OCI-LY1 (cell line): ENCODE measurements around the gene SSR2.

Experiments
- H2AFZ ChIP-seq: fragments of 200-600 bp; sonication (generic), shearing (Covaris generic); 2 replicates; pipeline ENCODE4 v1.6.0; 2014; ENCODE audit warnings: antibody characterized with exemption, mild to moderate bottlenecking, low read length
- H3F3A ChIP-seq: fragments of 200-600 bp; sonication (generic), shearing (Covaris generic); 2 replicates; pipeline ENCODE4 v1.6.0; 2014; ENCODE audit warnings: mild to moderate bottlenecking, antibody characterized with exemption, low read length, moderate library complexity; ENCODE audit not compliant: insufficient read depth
- H3K27ac ChIP-seq: fragments of 200-600 bp; sonication (generic); 2 replicates; pipeline ENCODE4 v1.5.1; 2014; ENCODE audit warnings: low read length, mixed run types, mild to moderate bottlenecking, low read depth; ENCODE audit not compliant: poor library complexity, severe bottlenecking
- H3K27me3 ChIP-seq: fragments of 200-600 bp; sonication (generic); 2 replicates; pipeline ENCODE4 v1.6.0; 2014; ENCODE audit warnings: antibody characterized with exemption, mild to moderate bottlenecking, low read length, moderate library complexity; ENCODE audit not compliant: insufficient read depth
- H3K36me3 ChIP-seq: fragments of 200-600 bp; sonication (generic); 2 replicates; pipeline ENCODE4 v1.6.1; 2014; ENCODE audit warnings: mild to moderate bottlenecking, antibody characterized with exemption, low read length, moderate library complexity, mixed read lengths; ENCODE audit not compliant: insufficient read depth
- H3K4me1 ChIP-seq: fragments of 200-600 bp; sonication (generic); 2 replicates; pipeline ENCODE4 v1.5.1; 2014; ENCODE audit warnings: mild to moderate bottlenecking, low read length, moderate library complexity; ENCODE audit not compliant: insufficient read depth, severe bottlenecking
- H3K4me2 ChIP-seq: fragments of 200-600 bp; sonication (generic), shearing (Covaris generic); 2 replicates; pipeline ENCODE4 v1.6.1; 2014; ENCODE audit warnings: low read length
- H3K4me3 ChIP-seq: fragments of 200-600 bp; sonication (generic); 2 replicates; pipeline ENCODE4 v1.5.1; 2014; ENCODE audit warnings: low read length, low read depth, mild to moderate bottlenecking, mixed read lengths; ENCODE audit not compliant: poor library complexity, severe bottlenecking
- H3K79me2 ChIP-seq: fragments of 200-600 bp; shearing (Covaris generic); 2 replicates; pipeline ENCODE4 v1.6.1; 2016; ENCODE audit warnings: mixed run types, low read length, mixed read lengths; ENCODE audit not compliant: insufficient read depth
- H3K9ac ChIP-seq: fragments of 200-600 bp; sonication (generic), shearing (Covaris generic); 2 replicates; pipeline ENCODE4 v1.6.1; 2014; ENCODE audit warnings: mild to moderate bottlenecking, low read length, mixed read lengths
- H3K9me2 ChIP-seq: fragments of 200-600 bp; sonication (generic), shearing (Covaris generic); 2 replicates; pipeline ENCODE4 v1.6.1; 2014; ENCODE audit warnings: low read depth, mild to moderate bottlenecking, low read length, mixed read lengths
- H3K9me3 ChIP-seq: fragments of 200-600 bp; shearing (Covaris generic); 2 replicates; pipeline ENCODE4 v1.6.1; 2014; ENCODE audit warnings: low read length, mixed read lengths
- H4K20me1 ChIP-seq: fragments of 200-600 bp; sonication (generic), shearing (Covaris generic); 2 replicates; pipeline ENCODE4 v1.6.0; 2016; ENCODE audit warnings: mild to moderate bottlenecking, low read length; ENCODE audit not compliant: insufficient read depth
- CTCF ChIP-seq: fragments of 200-600 bp; sonication (generic), shearing (Covaris generic); IDR thresholded peaks from 2 replicates; pipeline ENCODE4 v1.5.1; 2017; ENCODE audit warnings: mild to moderate bottlenecking, antibody characterized with exemption, low read length, moderate library complexity, mixed read lengths
- EZH2 ChIP-seq: fragments of 200-600 bp; sonication (generic), shearing (Covaris generic); IDR thresholded peaks from 2 replicates; pipeline ENCODE4 v1.8.0; 2017; ENCODE audit warnings: borderline replicate concordance, mixed run types, mild to moderate bottlenecking, antibody characterized with exemption, low read length, moderate library complexity, mixed read lengths

SSR2 gene

DNA sequence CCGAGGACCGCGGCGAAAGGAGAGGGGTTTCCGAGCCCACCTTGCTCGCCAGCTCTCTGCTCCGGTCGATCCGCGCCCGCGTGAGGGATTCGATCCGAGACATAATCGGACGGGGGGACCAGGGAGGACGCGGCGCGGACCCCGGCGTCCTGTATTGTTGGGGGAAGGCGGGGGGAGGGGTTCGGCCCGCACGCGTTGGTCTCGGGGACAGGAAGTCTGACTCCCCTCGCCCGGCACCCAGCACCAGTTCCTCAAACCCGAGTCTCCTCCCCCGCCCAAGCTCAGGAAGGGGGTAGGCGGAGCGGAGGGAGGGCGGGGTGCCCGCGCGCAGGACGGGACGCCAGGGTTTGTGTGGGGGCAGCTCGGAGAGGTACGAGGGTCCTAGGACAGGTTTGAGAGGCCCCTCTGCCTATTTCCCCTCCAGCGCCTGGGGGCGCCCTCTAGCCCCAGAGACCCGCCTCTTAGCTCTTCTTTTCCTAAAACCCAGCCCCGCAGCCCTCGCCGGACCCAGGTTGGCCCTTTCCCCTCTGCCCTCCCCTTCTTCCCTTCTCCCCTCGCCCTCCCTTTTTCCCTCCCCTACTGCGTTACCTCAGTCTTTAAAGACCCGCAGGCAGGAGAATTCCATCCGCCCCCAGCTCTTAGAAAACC is 42.3 kb downstream of the SSR2 start, which contains the start of gene ARHGEF2:
ARHGEF2 (minus strand) TSS at position 223 of the 648 bp plus-strand sequence; CDS start at position 103, 120 bp downstream.
- peak within 1 kb of the TSS; percentile 96 for H3K27ac ChIP-seq
- peak within 1 kb of the TSS; percentile 92 for H3K4me3 ChIP-seq
- no peaks in the 10 kb centered on the region for H3K9me2 ChIP-seq
- H3F3A ChIP-seq = no peaks in the 10 kb centered on the region
- peaks cover 79% of the 10 kb centered on the region for H3K4me1 ChIP-seq
- peak within 1 kb of the TSS; percentile 97 for H3K9ac ChIP-seq
- no peak for TF ChIP-seq EZH2
- peak; percentile 50 for TF ChIP-seq CTCF
- H2AFZ ChIP-seq = no peak within 1 kb of the TSS
- H3K36me3 ChIP-seq = peaks cover 8% of the 10 kb centered on the region; the same call in 1 of the 2 replicates
- peaks cover 47% of the 10 kb centered on the region for H3K79me2 ChIP-seq
- H3K9me3 ChIP-seq = no peaks in the 10 kb centered on the region
- H4K20me1 ChIP-seq = no peaks in the 10 kb centered on the region
- H3K4me2 ChIP-seq = peak within 1 kb of the TSS; percentile 87
- no peaks in the 10 kb centered on the region for H3K27me3 ChIP-seq

GRCh38 chr1:155977690-155978324 is 42.9 kb downstream of the SSR2 start:
- Histone ChIP-seq H3K36me3 (peaks cover 13% of the 10 kb centered on the region; the same call in 1 of the 2 replicates), H3K9me2 (no peaks in the 10 kb centered on the region), H3K4me1 (peaks cover 78% of the 10 kb centered on the region), H3K9me3 (no peaks in the 10 kb centered on the region), H3K4me3 (peak overlapping the region; percentile 92), H3K27me3 (no peaks in the 10 kb centered on the region), H3K9ac (peak overlapping the region; percentile 97), H3K4me2 (peak overlapping the region; percentile 87), H3K79me2 (peaks cover 52% of the 10 kb centered on the region), H4K20me1 (no peaks in the 10 kb centered on the region), H3K27ac (peak overlapping the region; percentile 96), H2AFZ (no peak overlapping the region), H3F3A (no peaks in the 10 kb centered on the region)
- TF ChIP-seq CTCF (no peak), EZH2 (no peak)

DNA sequence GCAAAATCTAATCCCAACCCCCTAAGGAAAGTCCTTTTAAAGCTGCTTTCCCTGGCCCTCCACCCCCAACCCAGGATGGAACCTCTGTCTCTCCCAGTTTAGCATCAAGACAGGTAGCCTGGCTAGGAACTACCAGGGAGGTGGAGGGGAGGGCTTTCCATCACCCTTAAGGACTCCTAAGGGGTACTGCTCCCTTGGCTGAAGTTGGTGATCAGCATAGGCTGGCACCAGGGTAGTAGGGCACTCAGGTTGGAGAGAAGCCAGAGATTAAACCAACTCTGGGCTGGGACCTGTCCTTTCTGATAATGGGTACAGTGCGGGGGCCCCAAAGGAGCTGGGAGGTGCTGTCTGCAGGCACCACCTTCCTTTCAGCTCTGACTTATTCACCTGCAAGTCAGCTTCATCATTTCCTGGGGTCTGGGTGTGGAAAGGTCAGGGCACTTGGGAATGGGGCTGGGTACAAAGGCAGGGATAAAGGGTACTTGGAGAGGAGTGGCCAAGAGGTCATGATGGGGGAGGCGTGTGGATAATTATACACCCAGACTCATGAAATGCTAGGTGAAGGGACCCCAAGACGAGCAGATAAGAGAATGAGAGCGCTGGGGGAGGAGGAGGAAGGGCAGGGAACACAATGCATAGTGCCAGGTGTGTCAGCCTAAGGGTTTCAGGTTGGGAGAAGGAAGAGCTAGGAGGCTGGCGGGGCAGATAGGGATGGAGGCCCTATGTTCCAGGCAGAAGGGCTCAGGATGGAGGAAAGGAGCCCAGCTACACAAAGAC is 43.6 kb downstream of the SSR2 start:
- Histone ChIP-seq H4K20me1 (no peaks in the 10 kb centered on the region), H3K27ac (peak overlapping the region; percentile 96), H3F3A (no peaks in the 10 kb centered on the region), H3K9me3 (no peaks in the 10 kb centered on the region), H3K36me3 (peaks cover 20% of the 10 kb centered on the region; the same call in 1 of the 2 replicates), H3K27me3 (no peaks in the 10 kb centered on the region), H3K79me2 (peaks cover 60% of the 10 kb centered on the region), H3K9ac (peak overlapping the region; percentile 97), H3K4me1 (peaks cover 78% of the 10 kb centered on the region), H2AFZ (no peak overlapping the region), H3K4me3 (peak overlapping the region; percentile 92), H3K4me2 (peak overlapping the region; percentile 87), H3K9me2 (no peaks in the 10 kb centered on the region)
- TF ChIP-seq CTCF (no peak), EZH2 (no peak)
